Natural killer cell treated with Interleukin-12 subunit alpha and Interleukin-12 subunit beta and Interleukin-15 and Interleukin-18, amount 100 ng/mL, for 72 hours (primary cell): ENCODE measurements around the gene PSMD1. TPM values are rescaled to one million over a fixed set of nuclear protein-coding genes. Genes with fewer than 3 reads are reported as not detected.

ENCODE experiments used
- ATAC-seq, 2 donors: fragments of 150-1000 bp; cut with Tn5 transposase in 1 of 2; sonication (Bioruptor Pico), chemical (Tn5 transposase) in 1 of 2; 2 replicates each; pipeline ENCODE4 v1.10.0; 2021
- DNase-seq: peaks from one replicate; pipeline ENCODE4 v3.0.0; 2022; ENCODE audit warnings: low spot score
- H3K27ac Mint-ChIP-seq, 2 donors: 1 replicate in 1 of 2; 2 replicates in 1 of 2; pipeline ENCODE4 v1.8.0; 2022; ENCODE audit warnings: mixed read lengths in 2 of 2, mild to moderate bottlenecking in 1 of 2, moderate library complexity in 1 of 2
- H3K27me3 Mint-ChIP-seq, 2 donors: 1 replicate in 1 of 2; 2 replicates in 1 of 2; pipeline ENCODE4 v1.8.0; 2022; ENCODE audit warnings: mixed read lengths in 2 of 2
- H3K36me3 Mint-ChIP-seq: one replicate; pipeline ENCODE4 v1.8.0; 2022; ENCODE audit warnings: mixed read lengths
- H3K4me1 Mint-ChIP-seq, 2 donors: 1 replicate in 1 of 2; 2 replicates in 1 of 2; pipeline ENCODE4 v1.8.0; 2022; ENCODE audit warnings: low read depth in 2 of 2, mixed read lengths in 2 of 2, mild to moderate bottlenecking in 1 of 2
- H3K4me3 Mint-ChIP-seq: one replicate; pipeline ENCODE4 v1.8.0; 2022; ENCODE audit warnings: mixed read lengths
- H3K9me3 Mint-ChIP-seq: 2 replicates; pipeline ENCODE4 v1.8.0; 2022; ENCODE audit warnings: mixed read lengths
- total RNA-seq, 2 donors: library from RNA; stranded (reverse); gene quantifications; one replicate each; pipeline ENCODE4 v1.2.3, GENCODE V29; 2022

The PSMD1 gene
- 100 to 1,000 TPM; 151 to 153 TPM for total RNA-seq

- Mint-ChIP-seq H3K4me3 (peak within 1 kb of the TSS; percentile 85), H3K27ac (peak within 1 kb of the TSS; percentile 99 to 100), H3K4me1 (peaks cover 45 to 61% of the 10 kb centered on the region in 2 donors), H3K9me3 (no peaks in the 10 kb centered on the region), H3K27me3 (peaks cover 11 to 12% of the 10 kb centered on the region in 2 donors), H3K36me3 (peaks cover 8% of the 10 kb centered on the region)
- ATAC-seq, result peak; percentile 92 to 93
- DNase-seq, result peak; percentile 92
These were observed at the start of gene PSMD1 for GRCh38 chr2:231056453-231057416. TSS of gene PSMD1 (plus strand) at chr2:231056867. CDS start at chr2:231057026, 159 bp downstream.

DNA sequence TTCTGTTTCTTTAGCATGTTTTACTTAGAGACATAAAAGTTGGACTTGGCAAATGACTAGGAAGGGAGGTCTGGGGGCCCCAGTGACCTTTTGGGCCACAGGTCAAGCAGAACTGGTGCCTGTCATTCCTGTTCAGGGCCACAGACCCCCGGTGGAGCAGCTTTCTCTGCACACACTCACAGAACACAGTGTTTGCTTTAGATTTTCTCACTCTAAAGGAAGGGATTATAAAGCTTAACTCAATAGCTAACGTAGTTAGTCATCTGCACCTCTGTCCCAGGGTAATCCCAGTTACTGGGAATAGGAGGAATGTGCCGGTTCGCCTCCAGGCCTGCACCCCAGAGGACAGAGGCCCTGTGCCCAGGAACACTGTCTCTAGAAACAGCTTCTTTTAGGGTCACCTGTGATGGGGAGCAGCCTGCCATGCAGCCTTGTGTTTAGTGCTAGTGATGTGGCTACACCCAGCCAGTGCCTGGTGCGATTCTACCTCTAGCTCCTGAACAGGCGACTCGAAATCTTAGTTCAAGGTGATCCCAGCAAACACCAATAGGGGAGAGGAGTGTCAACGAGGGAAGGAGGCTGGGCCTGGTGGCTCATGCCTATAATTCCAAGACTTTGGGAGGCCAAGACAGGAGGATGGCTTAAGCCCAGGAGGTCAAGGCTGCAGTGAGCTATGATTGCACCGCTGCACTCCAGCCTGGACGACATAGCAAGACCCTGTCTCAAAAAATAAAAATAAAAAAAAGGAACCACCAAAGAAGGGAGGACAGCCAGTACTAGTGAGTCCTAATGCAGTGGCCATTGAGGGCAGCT lies 49.2 kb upstream of the PSMD1 start:
- peaks cover 13% of the 10 kb centered on the region for H3K36me3 Mint-ChIP-seq
- DNase-seq (no peak), ATAC-seq (no peak)
- H3K4me1 Mint-ChIP-seq, result peaks cover 5 to 11% of the 10 kb centered on the region in 2 donors
- peaks cover 10% of the 10 kb centered on the region for H3K9me3 Mint-ChIP-seq
- no peak overlapping the region for H3K27ac Mint-ChIP-seq
- peaks cover 32 to 37% of the 10 kb centered on the region in 2 donors for H3K27me3 Mint-ChIP-seq
- no peak overlapping the region for H3K4me3 Mint-ChIP-seq

DNA sequence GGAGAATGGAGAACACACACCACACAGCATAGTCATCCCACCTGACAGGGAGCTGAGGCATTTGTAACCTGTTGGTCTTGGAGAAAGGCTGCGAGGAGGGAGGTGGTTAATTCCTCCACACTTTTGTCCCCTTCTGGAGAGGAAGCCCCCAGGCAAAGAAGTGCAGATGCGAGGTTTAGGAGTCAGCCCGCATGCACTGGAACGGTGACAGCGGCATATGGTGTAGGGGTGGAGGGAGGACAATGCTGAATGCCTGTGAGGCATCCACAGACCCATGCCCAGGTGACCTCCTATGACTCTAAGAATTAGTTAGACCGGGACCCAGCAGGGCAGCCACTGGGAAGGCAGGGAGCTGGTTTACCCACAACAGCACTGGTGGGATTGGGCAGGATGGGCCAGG lies 48.5 kb upstream of the PSMD1 start:
- no peak for DNase-seq
- peaks cover 5 to 11% of the 10 kb centered on the region in 2 donors for H3K4me1 Mint-ChIP-seq
- H3K27ac Mint-ChIP-seq, result no peak overlapping the region
- peaks cover 13% of the 10 kb centered on the region for H3K36me3 Mint-ChIP-seq
- no peak for ATAC-seq
- H3K27me3 Mint-ChIP-seq, result peaks cover 31 to 42% of the 10 kb centered on the region in 2 donors
- H3K4me3 Mint-ChIP-seq, result no peak overlapping the region
- H3K9me3 Mint-ChIP-seq, result peaks cover 10% of the 10 kb centered on the region

- ATAC-seq (no peak), DNase-seq (no peak)
- Mint-ChIP-seq H3K27me3 (peaks cover 28 to 46% of the 10 kb centered on the region in 2 donors), H3K9me3 (peaks cover 10% of the 10 kb centered on the region), H3K4me3 (no peak overlapping the region), H3K36me3 (peaks cover 13% of the 10 kb centered on the region), H3K4me1 (peaks cover 5 to 11% of the 10 kb centered on the region in 2 donors), H3K27ac (no peak overlapping the region)
These were observed 47.3 kb upstream of the PSMD1 start for GRCh38 chr2:231009236-231009919.

GRCh38 chr2:231010201-231010730 lies 46.4 kb upstream of the PSMD1 start:
- ATAC-seq, result no peak
- no peak overlapping the region for H3K4me3 Mint-ChIP-seq
- peaks cover 0 to 5% of the 10 kb centered on the region in 2 donors for H3K4me1 Mint-ChIP-seq
- H3K36me3 Mint-ChIP-seq, result peaks cover 5% of the 10 kb centered on the region
- peaks cover 31 to 46% of the 10 kb centered on the region in 2 donors for H3K27me3 Mint-ChIP-seq
- DNase-seq, result no peak
- no peak overlapping the region for H3K27ac Mint-ChIP-seq
- H3K9me3 Mint-ChIP-seq, result peaks cover 4% of the 10 kb centered on the region

DNA sequence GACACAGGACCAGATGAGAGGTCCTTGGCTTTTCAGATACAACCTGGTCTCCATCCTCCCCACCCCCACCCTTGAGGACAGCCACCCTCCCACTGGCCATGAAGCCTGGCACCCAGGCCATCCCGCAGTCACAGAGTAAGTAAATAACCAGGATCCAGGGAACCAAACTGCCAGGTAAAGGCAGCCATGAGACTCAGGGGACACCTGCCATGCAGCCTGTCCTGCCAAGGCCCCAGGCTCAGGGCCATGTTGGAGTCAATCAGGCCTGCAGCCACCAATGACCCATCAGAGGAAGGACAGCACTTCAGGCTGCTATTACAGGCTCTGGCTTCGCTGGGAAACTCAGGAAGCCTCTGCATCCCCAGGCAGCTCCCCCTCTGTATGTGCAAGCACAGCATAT lies 45.1 kb upstream of the PSMD1 start:
- no peaks in the 10 kb centered on the region for H3K36me3 Mint-ChIP-seq
- ATAC-seq (no peak), DNase-seq (no peak)
- peaks cover 31 to 48% of the 10 kb centered on the region in 2 donors for H3K27me3 Mint-ChIP-seq
- no peaks in the 10 kb centered on the region for H3K9me3 Mint-ChIP-seq
- no peaks in the 10 kb centered on the region for H3K4me1 Mint-ChIP-seq
- no peak overlapping the region for H3K27ac Mint-ChIP-seq
- no peak overlapping the region for H3K4me3 Mint-ChIP-seq

GRCh38 chr2:231012463-231012862 lies 44.2 kb upstream of the PSMD1 start:
- Mint-ChIP-seq H3K27me3 (peaks cover 33 to 55% of the 10 kb centered on the region in 2 donors), H3K36me3 (no peaks in the 10 kb centered on the region), H3K4me1 (no peaks in the 10 kb centered on the region), H3K4me3 (no peak overlapping the region), H3K9me3 (no peaks in the 10 kb centered on the region), H3K27ac (no peak overlapping the region)
- no peak for ATAC-seq
- no peak for DNase-seq

- Mint-ChIP-seq H3K4me3 (no peak overlapping the region), H3K36me3 (no peaks in the 10 kb centered on the region), H3K27ac (no peak overlapping the region), H3K27me3 (peaks cover 31 to 58% of the 10 kb centered on the region in 2 donors), H3K4me1 (no peaks in the 10 kb centered on the region), H3K9me3 (no peaks in the 10 kb centered on the region)
- ATAC-seq, result no peak
- no peak for DNase-seq
These were observed 42.8 kb upstream of the PSMD1 start for GRCh38 chr2:231013820-231014219.

DNA sequence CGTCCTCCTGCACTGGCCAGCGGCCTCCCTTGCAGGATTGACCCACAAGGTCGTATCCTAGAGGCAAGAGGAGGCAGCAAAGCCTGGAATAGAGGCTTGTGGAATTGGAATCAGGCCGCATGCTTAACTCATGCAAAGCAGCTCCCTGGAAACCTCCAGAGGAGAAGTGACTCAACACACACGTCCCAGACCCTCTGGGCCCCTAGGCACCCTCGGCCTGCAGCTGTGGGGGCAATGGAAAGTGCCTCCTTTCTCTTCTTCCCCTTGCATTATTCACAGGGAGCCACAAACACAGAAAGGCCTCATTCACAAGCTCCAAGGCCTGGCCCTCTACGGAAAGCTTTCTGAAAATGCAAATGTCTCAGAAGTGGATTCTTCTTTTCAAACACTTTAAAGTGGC lies 41.2 kb upstream of the PSMD1 start:
- H3K4me3 Mint-ChIP-seq, result no peak overlapping the region
- DNase-seq (no peak), ATAC-seq (no peak)
- no peaks in the 10 kb centered on the region for H3K9me3 Mint-ChIP-seq
- H3K36me3 Mint-ChIP-seq, result no peaks in the 10 kb centered on the region
- no peaks in the 10 kb centered on the region for H3K4me1 Mint-ChIP-seq
- H3K27ac Mint-ChIP-seq, result no peak overlapping the region
- H3K27me3 Mint-ChIP-seq, result peaks cover 32 to 57% of the 10 kb centered on the region in 2 donors

DNA sequence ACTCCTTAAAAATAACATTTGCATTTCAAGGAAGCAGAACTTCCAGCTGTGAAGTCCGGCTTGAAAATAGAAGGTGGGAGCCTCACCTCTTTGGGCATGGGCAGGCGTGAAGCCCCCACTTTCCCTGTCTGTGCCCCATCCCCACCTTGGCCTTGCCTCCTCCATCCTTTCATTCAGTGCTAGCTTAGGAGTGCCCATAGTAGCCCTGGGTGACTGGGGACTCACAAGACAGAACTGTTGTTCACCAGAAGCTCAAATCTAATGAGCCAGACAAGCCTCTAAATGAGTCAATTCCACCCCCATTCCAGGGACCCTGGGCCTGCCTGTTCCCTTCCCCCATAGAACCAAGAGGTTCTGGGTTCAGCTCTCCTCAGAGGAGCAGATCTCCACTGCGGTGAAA lies 40.7 kb upstream of the PSMD1 start:
- Mint-ChIP-seq H3K4me3 (no peak overlapping the region), H3K36me3 (no peaks in the 10 kb centered on the region), H3K27ac (no peak overlapping the region), H3K4me1 (no peaks in the 10 kb centered on the region), H3K9me3 (no peaks in the 10 kb centered on the region), H3K27me3 (peaks cover 35 to 55% of the 10 kb centered on the region in 2 donors)
- no peak for ATAC-seq
- no peak for DNase-seq

- ATAC-seq (no peak), DNase-seq (no peak)
- Mint-ChIP-seq H3K4me1 (no peaks in the 10 kb centered on the region), H3K27ac (peak overlapping the region in 1 of 2 donors; percentile 34), H3K4me3 (no peak overlapping the region), H3K9me3 (no peaks in the 10 kb centered on the region), H3K36me3 (no peaks in the 10 kb centered on the region), H3K27me3 (peaks cover 40 to 53% of the 10 kb centered on the region in 2 donors)
These were observed 40.0 kb upstream of the PSMD1 start for GRCh38 chr2:231016566-231017230.

DNA sequence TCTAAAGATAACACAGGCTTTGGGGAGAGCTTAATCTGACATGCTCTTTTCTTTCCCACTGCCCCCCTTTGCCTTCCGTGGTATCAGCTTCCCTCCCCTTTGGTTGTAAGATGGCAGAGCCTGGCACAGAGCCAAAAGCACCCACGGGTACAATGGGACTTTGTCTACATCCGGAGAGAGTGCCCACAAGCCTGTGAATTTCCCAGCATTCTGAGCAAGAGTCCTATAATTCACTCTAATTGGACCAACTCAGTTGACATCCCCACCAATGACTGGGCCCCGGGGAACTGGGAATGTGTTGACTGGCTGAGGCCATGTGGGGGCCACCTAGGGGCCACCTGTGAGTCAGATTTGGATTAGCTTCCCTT lies 39.5 kb upstream of the PSMD1 start:
- DNase-seq (no peak), ATAC-seq (no peak)
- Mint-ChIP-seq H3K4me3 (no peak overlapping the region), H3K36me3 (no peaks in the 10 kb centered on the region), H3K27me3 (peaks cover 36 to 48% of the 10 kb centered on the region in 2 donors), H3K4me1 (no peaks in the 10 kb centered on the region), H3K27ac (peak overlapping the region in 1 of 2 donors; percentile 34), H3K9me3 (no peaks in the 10 kb centered on the region)

DNA sequence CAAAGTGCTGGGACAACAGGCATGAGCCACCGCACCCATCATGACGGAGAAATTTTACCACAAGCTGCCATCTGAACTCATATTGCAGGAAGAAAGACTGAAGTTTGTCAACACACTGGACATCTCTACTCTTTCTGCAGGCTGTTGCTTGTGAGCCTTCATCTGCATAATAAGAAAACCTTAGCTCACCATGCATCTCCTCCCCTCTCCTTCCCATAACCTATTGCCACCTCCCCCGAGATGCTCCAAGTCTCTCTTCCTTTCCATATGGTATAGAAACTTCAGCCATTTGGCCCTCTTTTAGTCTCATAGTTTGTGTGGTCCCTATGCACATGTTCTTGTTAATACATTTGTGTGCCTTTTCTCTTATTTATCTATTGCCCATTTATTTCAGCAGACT lies 38.5 kb upstream of the PSMD1 start:
- ATAC-seq, result no peak
- Mint-ChIP-seq H3K27ac (no peak overlapping the region), H3K36me3 (no peaks in the 10 kb centered on the region), H3K27me3 (peaks cover 32 to 42% of the 10 kb centered on the region in 2 donors), H3K9me3 (no peaks in the 10 kb centered on the region), H3K4me1 (no peaks in the 10 kb centered on the region), H3K4me3 (no peak overlapping the region)
- DNase-seq, result no peak
